Stimulated activated naive CD8-positive, alpha-beta T cell treated with anti-CD3 and anti-CD28 coated beads, Interleukin-15, amount 100 ng/mL, for 72 hours (primary cell): Measurements from ENCODE around the gene TBC1D21.
"Not testable (repeated sequence)": the region's sequence is repeated elsewhere in the genome, so short reads cannot be mapped to it uniquely, and the experiment has no call there.

Experiments used
- ATAC-seq: fragments of 150-1000 bp; cut with Tn5 transposase; 2 replicates; pipeline ENCODE4 v1.10.0; 2021; ENCODE audit warnings: mild to moderate bottlenecking, moderate library complexity
- DNase-seq, 2 donors: peaks; one replicate each; pipeline ENCODE4 v3.0.0; 2021 to 2022
- H3K27ac Mint-ChIP-seq, 2 donors: one replicate each; pipeline ENCODE4 v1.8.0; 2022; ENCODE audit warnings: mild to moderate bottlenecking in 2 of 2, mixed read lengths in 2 of 2, moderate library complexity in 2 of 2
- H3K27me3 Mint-ChIP-seq: one replicate; pipeline ENCODE4 v1.8.0; 2022; ENCODE audit warnings: mixed read lengths
- H3K4me1 Mint-ChIP-seq: one replicate; pipeline ENCODE4 v1.8.0; 2022; ENCODE audit warnings: mild to moderate bottlenecking, mixed read lengths
- H3K4me3 Mint-ChIP-seq, 2 donors: one replicate each; pipeline ENCODE4 v1.8.0; 2022; ENCODE audit warnings: mild to moderate bottlenecking in 2 of 2, mixed read lengths in 2 of 2, moderate library complexity in 1 of 2
- H3K9me3 Mint-ChIP-seq, 2 donors: one replicate each; pipeline ENCODE4 v1.8.0; 2022; ENCODE audit warnings: mixed read lengths in 2 of 2

TBC1D21 gene

DNA sequence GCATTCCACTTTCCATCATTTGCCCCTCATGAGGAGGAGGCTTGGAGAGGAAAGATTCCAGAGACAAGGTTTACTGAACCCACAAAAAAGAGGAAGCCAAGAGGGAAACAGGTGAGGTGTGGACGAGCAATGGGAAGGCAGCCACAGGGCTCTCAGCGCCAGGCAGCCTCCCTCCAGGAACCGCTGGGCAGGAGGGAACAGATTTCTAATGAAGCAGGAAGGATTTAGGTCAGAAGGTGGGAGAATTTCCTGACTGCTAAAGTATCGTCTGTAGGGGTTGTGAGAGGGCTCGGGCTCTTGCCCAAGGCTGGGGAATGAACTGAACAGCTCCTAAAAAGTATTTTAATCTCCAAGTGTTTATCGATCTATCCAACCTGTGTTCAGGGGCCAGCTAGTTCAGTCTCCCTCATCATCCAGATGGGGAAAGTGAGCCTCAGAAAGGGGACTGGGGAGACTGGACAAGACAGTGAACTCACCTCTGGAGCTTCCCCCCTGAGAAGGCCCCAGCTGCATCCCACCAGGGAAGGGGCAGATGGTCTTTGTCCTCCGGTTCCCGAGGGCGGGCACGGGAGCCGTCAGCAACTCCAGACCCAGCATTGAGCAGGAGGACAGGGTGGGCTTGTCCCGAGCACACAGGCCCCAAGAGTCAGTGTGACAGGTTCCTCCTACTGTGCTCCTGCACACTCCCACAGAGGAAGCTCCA, 63.4 kb downstream of the TBC1D21 start:
- H3K27me3 Mint-ChIP-seq: no peaks in the 10 kb centered on the region
- H3K4me1 Mint-ChIP-seq: peaks cover 4% of the 10 kb centered on the region
- H3K27ac Mint-ChIP-seq: no peak overlapping the region
- H3K4me3 Mint-ChIP-seq: no peak overlapping the region
- ATAC-seq: no peak
- no peak for DNase-seq
- no peaks in the 10 kb centered on the region for H3K9me3 Mint-ChIP-seq

DNA sequence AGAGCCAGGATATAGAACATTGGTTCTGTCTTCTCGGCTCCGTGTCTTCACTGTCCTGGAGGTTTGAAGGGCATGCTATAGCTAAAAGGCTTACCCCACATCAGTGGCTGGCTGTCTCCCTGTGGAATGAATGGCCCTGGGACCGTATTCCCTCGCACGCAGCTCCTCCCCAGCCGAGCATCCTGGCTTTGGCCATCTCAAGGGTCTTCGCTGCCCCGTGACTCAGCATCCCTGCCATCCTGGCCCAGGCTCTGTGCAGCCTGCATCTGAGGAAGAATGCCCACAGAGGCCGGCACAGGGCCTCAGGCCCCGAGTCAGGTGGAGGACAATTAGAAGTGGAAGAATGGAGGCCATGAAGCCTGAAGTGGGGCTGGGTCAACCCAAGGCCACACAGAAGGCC, 63.9 kb downstream of the TBC1D21 start:
- H3K4me1 Mint-ChIP-seq: peaks cover 9% of the 10 kb centered on the region
- DNase-seq (no peak), ATAC-seq (no peak)
- no peaks in the 10 kb centered on the region for H3K27me3 Mint-ChIP-seq
- H3K4me3 Mint-ChIP-seq: no peak overlapping the region
- no peak overlapping the region for H3K27ac Mint-ChIP-seq
- no peaks in the 10 kb centered on the region for H3K9me3 Mint-ChIP-seq

DNA sequence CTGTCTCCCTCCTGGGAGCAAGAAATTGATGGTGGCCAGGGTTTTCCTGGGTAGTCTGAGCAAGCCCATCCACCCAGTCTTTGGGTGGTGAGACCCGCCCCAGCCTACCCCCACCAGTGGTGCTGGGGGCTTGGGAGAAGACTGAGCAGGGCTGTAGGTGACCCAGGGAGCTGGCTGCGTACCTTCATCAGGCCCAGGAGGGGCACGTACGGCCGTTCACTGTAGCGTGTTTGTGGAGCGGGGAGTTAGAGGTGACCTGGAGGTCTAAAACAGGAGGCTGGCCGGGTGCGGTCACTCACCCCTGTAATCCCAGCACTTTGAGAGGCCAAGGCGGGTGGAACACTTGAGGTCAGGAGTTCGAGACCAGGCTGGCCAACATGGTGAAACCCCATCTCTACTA, 64.4 kb downstream of the TBC1D21 start:
- H3K4me1 Mint-ChIP-seq: peaks cover 14% of the 10 kb centered on the region
- no peaks in the 10 kb centered on the region for H3K9me3 Mint-ChIP-seq
- no peaks in the 10 kb centered on the region for H3K27me3 Mint-ChIP-seq
- no peak overlapping the region for H3K4me3 Mint-ChIP-seq
- DNase-seq (no peak), ATAC-seq (no peak)
- no peak overlapping the region for H3K27ac Mint-ChIP-seq

DNA sequence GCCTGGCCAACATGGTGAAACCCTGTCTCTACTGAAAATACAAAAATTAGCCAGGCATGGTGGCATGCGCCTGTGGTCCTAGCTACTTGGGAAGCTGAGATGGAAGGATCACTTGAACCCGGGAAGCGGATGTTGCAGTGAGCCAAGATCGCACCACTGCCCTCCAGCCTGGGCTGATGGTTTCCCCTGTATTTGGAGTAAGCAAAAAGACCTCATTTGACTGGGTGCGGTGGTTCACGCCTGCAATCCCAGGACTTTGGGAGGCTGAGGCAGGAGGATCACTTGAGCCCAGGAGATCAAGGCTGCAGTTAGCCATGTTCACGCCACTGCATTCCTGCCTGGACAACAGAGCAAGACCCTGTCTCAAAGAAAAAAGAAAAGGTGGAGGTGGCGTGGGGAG, 65.2 kb downstream of the TBC1D21 start:
- ATAC-seq, H3K27ac Mint-ChIP-seq, H3K4me3 Mint-ChIP-seq, H3K9me3 Mint-ChIP-seq, H3K27me3 Mint-ChIP-seq, DNase-seq: not testable (repeated sequence)
- H3K4me1 Mint-ChIP-seq: peaks cover 14% of the 10 kb centered on the region
